Measurements from ENCODE around the gene CPN2.
A peak's percentile ranks its signal among the peaks of the same experiment; 100 is the strongest.

CPN2 gene

DNA sequence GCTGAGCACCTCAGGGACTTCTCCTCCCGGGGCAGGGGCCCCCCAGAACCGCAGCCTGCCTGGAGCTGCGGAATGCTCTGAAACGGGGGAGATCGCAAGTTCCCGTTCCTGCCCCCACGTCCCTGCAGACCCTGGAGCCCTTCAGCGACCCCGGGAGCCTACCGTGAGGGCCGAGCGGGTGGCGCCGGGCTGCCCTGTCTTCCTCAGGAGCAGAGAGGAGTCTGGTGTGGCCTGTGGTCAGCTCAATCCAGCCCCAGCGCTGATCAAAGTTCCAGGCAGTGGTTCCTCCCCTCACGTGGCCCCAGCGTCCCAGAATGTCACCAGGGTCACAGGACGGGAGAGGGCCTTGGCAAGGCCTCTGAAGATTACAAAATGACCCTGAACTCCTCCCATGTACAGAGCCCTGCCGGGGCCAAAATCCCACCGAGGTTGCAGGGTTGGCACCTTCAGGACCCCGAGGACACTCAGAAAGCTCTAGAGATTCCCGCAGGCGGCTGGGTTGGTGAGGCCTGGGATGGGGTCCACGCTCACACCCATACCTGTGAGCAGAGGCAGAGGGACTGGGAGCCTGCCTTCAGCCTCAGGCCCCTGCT, at the start of gene CPN2:
TSS of gene CPN2 (minus strand) at position 249 of the 593 bp plus-strand sequence. CDS start 8,626 bp downstream, outside the sequence.
- DNase-seq: no peak

DNA sequence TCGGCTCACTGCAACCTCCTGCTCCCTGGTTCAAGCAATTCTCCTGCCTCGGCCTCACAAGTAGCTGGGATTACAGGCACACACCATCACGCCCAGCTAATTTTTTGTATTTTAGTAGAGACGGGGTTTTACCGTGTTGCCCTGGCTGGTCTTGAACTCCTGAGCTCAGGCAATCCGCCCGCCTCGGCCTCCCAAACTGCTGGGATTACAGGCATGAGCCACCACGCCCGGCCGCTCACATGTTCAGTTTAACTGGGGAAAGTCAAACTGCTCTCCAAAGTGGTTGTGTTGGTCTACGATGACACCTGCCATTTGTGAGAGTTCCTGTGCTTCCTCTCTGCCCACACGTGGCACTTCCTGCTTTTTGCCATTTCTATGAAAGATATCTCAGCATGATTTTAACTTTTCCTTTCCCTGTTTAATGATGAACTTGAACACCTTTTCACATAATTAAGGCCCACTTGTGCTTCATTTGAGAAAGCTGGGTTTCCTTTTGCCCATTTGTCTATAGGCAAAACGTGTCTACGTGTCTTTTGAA, 48.8 kb upstream of the CPN2 start:
- DNase-seq: no peak

DNA sequence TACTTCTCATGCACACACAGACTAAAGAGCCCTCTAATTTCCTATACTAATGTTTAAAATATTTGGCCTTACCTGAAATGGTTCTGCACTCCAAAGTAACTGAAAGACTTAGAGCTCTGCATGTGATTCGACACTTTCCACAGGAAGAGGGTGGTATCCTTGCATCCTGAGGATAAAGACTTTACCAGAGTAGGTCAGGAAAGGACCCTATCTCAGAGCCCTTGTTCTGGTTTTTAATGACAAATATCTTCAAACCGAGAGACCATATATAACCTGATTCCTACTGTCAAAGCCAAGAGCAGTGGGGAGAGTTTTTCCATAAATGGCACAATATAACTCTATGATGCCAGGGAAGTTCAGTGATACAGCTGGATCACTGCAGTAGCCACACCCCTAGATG, 48.0 kb upstream of the CPN2 start, which contains the start of gene GP5:
TSS of gene GP5 (minus strand) at position 101 of the 400 bp plus-strand sequence. CDS start 984 bp downstream, outside the sequence.
- no peak for DNase-seq

- DNase-seq: no peak
Measured at GRCh38 chr3:194397757-194398312, 46.7 kb upstream of the CPN2 start.

DNA sequence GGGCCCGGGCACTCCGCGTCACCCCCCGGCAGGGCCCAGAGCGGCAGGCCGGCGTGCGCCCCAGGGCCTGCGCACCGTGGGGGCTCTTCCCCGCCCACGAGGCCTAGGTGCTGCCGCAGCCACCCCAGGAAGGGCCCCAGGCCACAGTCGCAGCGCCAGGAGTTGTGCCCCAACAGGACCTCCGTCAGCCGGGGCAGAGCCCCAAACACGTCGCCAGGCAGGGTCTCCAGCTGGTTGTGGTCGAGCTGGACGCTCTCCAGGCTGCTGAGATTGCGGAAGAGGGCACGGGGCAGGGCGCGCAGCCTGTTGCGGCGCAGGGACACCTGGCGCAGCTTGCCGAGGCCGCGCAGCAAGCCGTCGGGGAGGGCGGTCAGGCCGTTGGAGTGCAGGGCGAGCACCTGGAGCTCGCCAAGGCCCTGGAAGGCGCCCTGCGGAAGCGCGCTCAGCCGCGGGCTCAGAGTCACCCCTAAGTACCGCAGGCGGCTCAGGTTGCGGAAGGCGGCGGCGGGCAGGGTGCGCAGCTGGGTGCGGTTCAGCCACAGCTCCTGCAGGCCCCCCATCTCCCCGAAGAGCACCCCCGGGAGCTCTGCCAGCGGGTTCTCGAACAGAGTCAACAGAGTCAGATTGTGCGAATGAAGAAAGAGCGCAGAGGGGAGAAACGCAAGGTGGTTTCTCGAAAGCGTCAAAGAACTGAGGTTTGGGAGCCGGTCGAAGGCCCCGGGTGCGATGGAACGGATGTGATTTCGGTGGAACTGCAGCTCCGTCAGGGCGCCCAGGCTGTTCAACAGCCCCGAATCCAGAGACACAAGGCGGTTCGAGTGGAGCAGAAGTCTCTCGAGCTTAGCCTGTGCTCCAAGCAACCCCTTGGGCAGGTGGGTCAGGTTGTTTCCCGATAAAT, 46.0 kb upstream of the CPN2 start:
- no peak for DNase-seq

- DNase-seq: no peak
Measured at GRCh38 chr3:194396539-194396858, 45.4 kb upstream of the CPN2 start.

DNA sequence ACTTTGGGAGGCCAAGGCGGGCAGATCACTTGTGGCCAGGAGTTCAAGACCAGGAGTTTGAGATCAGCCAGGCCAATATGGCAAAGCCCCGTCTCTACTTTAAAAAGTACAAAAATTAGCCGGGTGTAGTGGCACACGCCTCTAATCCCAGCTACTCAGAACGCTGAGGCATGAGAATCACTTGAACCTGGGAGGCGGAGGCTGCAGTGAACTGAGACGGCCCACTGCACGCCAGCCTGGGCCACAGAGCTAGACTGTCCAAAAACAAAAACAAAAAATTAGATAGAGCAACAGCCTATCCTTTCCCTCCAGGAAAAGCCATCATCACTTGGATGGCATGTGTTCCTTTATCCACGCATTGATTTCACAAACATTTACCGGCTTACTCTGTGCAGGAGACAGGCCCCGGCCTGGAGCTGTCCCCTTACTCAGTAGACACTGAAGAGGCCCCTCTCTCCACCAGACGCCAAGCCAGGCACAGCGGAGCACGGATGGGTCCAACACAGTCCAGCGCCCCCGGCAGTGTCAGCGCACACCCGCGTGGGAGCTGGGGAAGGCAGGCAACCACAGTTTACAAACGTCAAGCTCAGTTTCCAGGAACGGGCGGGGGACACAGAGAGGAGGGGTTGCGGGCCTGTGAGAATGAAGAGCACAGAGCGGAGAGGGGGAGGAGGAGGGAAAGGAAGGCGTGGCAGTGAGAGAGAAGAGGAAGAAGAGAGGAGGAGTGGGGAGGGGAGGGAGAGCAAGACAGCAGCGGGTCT, 44.8 kb upstream of the CPN2 start:
- DNase-seq: no peak

DNA sequence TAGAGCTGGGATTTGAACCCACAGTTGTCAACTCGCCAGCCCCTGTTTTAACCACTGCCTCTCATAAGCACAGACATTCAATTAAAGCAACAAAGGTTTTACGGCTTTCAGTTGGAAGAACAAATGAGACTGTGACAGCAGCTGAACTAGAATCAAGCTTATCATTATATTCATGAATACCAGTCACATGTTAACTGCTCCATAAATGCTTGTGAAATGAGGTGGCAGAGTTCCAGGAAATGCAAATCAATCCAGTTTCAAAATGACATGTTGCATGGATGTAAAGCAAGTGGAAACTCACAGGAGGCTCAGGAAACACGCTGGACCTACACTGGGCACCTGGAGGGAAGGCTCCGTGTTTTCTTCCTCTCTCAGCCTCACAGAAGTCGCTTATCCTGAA, 44.1 kb upstream of the CPN2 start:
- no peak for DNase-seq

GRCh38 chr3:194392576-194392975, 41.4 kb upstream of the CPN2 start:
- DNase-seq: no peak

- DNase-seq: no peak
Measured at GRCh38 chr3:194390835-194391234, 39.7 kb upstream of the CPN2 start.

DNA sequence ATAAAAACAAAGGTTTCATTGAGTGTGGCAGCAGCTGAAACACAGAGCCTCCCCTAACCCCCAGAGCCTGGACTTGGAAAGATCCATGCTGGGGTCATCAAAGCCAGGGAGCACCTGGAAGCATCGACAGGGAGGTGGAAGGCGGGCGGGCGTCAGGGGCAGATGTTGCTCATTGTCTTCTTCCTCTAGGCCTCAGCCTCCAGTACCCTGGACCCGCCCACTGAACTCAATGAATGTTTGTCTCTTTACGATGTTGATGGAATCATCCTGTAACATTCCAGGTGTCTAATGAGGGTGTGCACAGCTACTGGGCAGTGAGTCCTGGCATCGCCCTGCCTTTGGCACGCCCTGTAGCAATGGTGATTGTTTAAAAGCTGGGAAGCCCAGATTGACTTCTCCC, 38.1 kb upstream of the CPN2 start:
- no peak for DNase-seq

DNA sequence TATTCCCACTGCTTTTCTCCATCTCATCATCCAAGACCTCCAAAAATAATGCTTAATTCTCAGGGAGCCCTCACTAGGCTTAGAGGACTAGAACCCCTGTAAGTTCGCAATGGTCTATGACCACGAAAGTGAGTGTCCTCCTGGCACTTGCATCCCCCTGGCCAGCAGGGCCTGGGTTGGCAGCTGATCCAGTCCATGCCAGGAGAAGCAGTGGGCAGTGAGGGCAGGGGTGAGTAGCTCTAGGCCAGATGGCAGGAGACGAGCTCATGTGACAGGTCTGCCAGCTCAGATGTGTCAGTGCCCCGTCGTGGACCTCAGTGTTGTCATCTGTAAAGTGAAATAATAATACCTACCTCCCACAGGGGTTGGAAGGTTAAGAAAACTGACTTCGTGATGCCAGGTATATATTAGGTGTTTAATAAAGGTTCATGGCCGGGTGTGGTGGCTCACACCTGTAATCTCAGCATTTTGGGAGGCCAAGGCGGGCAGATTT, 36.8 kb upstream of the CPN2 start:
- no peak for DNase-seq

DNA sequence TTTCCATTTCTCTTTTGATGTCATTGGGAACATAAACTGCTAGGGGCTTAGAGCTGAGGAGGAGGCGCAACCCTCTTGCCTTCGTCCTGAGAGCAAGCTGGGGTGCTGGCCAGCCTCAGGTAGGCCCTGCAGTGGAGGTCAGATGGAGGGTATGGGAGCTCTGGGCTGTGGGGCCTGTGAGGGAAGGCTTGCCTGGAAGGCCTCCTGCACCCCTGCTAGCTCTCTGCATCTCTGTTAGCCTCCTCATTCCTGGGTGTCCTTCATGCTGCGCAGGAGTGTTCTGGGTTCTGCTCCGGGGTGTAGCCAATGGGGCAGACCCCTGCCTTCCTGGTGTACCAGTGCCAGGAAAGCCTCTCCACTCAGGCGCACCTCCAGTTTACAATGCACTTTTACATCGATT, 36.1 kb upstream of the CPN2 start:
- DNase-seq: no peak

DNA sequence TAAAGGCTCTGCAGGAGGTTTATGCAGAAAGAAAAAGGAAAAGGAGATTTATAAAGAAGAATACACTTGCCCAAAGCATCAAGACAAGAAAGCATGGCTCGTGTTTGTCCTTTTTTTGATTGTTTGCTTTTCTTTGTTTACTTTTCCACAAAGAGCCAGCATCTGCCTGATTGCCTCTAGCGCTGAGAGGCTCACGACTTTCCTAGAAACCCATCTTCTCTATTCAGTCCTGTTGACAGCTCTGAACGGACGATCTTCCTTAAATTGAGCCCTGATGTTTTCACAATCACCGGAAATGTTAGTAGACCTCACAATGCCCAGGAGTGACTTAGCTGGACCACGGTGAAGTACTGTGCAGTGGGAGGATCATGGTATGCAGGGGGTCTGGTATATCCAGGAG, 35.5 kb upstream of the CPN2 start:
- peak in 1 of 2 experiments; percentile 5 for DNase-seq

DNA sequence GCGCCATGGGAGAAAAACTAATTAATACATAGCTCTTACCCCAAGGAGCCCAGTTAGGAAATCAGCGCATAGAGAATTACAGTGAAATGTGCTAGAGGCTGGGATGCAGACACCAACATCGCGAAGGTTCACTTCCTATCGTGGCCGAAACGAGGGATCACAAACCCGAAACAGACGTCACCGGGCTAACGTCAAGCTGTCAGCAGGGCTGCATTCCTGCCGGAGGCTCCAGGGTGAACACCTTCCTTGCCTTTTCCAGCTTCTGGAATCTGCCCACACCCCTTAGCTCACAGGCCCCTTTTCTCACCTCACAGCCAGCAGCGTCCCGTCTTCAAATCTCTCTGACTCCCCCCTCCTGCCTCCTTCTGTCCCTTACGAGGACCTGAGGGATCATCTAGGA, 34.9 kb upstream of the CPN2 start:
- DNase-seq: no peak

DNA sequence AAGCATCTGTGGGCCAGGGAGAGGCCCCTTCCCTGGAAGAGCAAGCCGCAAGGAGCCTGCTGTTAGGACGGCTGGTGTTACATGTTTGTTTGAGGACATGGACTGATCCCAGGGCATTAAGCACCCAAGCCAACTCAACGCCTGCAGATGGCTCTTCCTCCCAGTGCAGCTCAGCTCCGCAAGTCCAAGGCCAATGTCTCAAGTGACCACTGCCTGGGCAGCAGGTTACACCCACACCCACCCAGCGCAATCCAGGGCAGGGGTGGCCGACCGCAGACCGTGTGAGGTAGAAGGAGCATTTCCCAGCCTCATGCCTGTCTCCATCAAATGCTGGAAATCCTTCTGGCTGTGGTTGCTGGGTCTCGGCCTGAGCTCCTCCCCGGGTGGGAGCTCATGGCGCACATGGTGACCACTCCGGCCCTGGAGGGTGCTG, 33.5 kb upstream of the CPN2 start:
- DNase-seq: no peak

- no peak for DNase-seq
Measured at GRCh38 chr3:194384156-194384555, 33.0 kb upstream of the CPN2 start.

DNA sequence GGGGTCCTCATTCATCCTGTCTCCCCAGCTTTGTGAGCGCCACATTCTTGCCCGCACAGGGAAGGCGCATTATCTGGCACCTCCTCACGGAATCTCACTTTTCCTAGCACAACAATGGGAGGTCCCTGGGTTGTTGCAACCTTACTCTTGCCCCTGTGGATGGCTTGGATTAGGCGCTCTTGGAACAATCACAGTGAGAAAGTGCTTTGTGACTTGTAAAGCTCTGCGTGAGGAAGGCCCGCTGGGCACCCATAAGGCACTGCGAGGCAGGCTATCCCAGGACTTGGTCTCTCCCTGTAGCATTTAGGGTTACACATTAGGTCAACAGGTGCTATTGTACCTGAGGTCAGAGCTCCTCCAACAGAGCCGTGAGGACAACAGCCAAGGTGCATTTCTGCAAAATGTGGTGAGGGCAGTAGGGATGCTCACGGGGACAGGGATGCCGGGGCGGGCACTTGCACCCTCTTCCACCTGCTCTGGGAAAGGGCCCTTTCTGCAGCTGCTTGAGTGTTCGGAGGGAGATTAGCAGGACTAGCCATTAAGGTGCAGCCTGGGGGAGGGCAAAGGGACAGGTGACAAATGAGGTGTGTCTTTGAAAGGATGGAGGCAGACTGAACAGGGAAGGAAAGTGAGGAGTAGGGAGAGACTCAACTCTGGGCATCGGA, 32.3 kb upstream of the CPN2 start:
- DNase-seq: no peak

DNA sequence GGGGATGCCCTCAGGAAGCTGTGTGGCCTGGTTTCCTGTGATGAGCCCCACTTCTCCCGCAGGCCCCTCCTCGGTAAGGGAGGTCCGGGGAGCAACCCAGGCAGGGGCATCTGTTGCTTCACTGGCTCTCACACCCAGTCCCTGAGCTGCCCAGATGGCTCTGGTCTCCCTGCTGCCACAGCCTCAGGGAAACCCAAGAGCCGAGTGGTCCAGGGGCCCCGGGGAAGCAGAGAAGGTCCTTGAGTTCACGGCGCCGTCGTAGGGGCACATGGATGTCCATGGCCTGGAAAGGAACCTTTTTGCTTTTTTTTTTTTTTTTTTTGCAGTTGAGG, 31.7 kb upstream of the CPN2 start:
- no peak for DNase-seq

- no peak for DNase-seq
Measured at GRCh38 chr3:194382196-194382891, 31.2 kb upstream of the CPN2 start.

- no peak for DNase-seq
Measured at GRCh38 chr3:194381460-194381875, 30.3 kb upstream of the CPN2 start.

DNA sequence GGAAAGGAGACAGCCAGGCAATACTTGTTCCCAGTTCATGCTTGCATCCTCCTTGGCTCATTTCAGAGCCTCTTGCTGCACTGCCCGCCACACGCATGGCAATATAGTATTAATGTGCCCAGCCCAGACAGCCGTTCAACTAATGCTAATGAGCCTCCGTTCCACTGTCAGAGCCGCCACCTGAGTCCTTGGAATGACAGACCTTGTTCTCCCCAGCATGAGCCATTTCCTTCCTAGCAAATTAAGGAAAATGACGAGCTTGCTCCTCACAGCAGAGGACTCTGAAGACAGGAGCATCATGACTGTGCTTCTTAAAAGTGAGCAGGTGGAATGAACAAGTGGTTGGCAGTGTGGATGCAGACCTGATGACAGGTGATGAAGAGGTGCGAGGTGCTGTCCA, 29.2 kb upstream of the CPN2 start:
- no peak for DNase-seq
